SK-N-SH (cell line): ENCODE data around the gene EHD1. TPM values are rescaled to one million over a fixed set of nuclear protein-coding genes. Genes with fewer than 3 reads are reported as not detected.

Experiments used
- CTCF ChIA-PET: fragments of 300-600, 350-600 bp; formaldehyde crosslinking; extraction: SDS; loops from one replicate; lab custom pipeline; 2021; lab: Yijun Ruan, JAX
- POLR2A ChIA-PET: fragments of 350-600 bp; sonication (Branson Sonifier 250); formaldehyde crosslinking; extraction: SDS; loops from one replicate; lab custom pipeline; 2020; ENCODE audit warnings: antibody characterized with exemption, inconsistent platforms; lab: Yijun Ruan, JAX
- DNase-seq: peaks from one replicate; pipeline ENCODE4 v3.0.0; 2012
- H2AFZ ChIP-seq: fragments of 200-600 bp; sonication (generic); 2 replicates; pipeline ENCODE4 v1.8.1; 2016; ENCODE audit warnings: antibody characterized with exemption, mild to moderate bottlenecking, low read depth
- H3F3A ChIP-seq: fragments of 200-600 bp; sonication (generic); replicated peaks from 2 replicates; pipeline ENCODE3; 2016; ENCODE audit warnings: antibody characterized with exemption, mild to moderate bottlenecking; ENCODE audit not compliant: insufficient read depth
- H3K27ac ChIP-seq, 2 experiments: fragments of 200-500 bp in 1 of 2; fragments of 200-600 bp in 1 of 2; sonication (Bioruptor generic) in 1 of 2; sonication (generic), shearing (Covaris generic) in 1 of 2; 2 replicates each; pipeline versions ENCODE4 v1.5.1 to v1.6.1; 2014 to 2016; ENCODE audit warnings: low read depth in 2 of 2, inconsistent platforms in 1 of 2, low read length in 1 of 2, mild to moderate bottlenecking in 1 of 2, mixed read lengths in 1 of 2
- H3K27me3 ChIP-seq: fragments of 200-600 bp; sonication (generic), shearing (Covaris generic); 2 replicates; pipeline ENCODE4 v1.6.1; 2016; ENCODE audit warnings: mixed run types; ENCODE audit not compliant: insufficient read depth
- H3K36me3 ChIP-seq, 2 experiments: fragments of 200-500 bp in 1 of 2; fragments of 200-600 bp in 1 of 2; sonication (Bioruptor generic) in 1 of 2; sonication (generic) in 1 of 2; replicated peaks in 1 of 2; 2 replicates each; pipeline versions ENCODE3 to v1.5.1; 2014 to 2016; ENCODE audit warnings: low read length in 1 of 2, mild to moderate bottlenecking in 1 of 2; ENCODE audit not compliant: insufficient read depth in 2 of 2, control insufficient read depth in 1 of 2
- H3K4me1 ChIP-seq, 2 experiments: fragments of 200-500 bp in 1 of 2; fragments of 200-600 bp in 1 of 2; sonication (Bioruptor generic) in 1 of 2; sonication (generic), shearing (Covaris generic) in 1 of 2; 2 replicates each; pipeline versions ENCODE4 v1.5.1 to v1.6.1; 2014 to 2016; ENCODE audit warnings: low read depth in 1 of 2, low read length in 1 of 2, mixed run types in 1 of 2; ENCODE audit not compliant: insufficient read depth in 2 of 2, control insufficient read depth in 1 of 2
- H3K4me2 ChIP-seq: fragments of 200-600 bp; sonication (generic), shearing (Covaris generic); 2 replicates; pipeline ENCODE4 v1.6.1; 2017; ENCODE audit warnings: mixed run types
- H3K4me3 ChIP-seq, 2 experiments: fragments of 200-500 bp in 1 of 2; fragments of 200-600 bp in 1 of 2; sonication (Bioruptor generic) in 1 of 2; sonication (generic), shearing (Covaris generic) in 1 of 2; 2 replicates each; pipeline versions ENCODE4 v1.5.1 to v1.8.1; 2014 to 2016; ENCODE audit warnings: low read depth in 2 of 2, inconsistent platforms in 1 of 2, low read length in 1 of 2, mild to moderate bottlenecking in 1 of 2, mixed read lengths in 1 of 2, moderate library complexity in 1 of 2
- H3K79me2 ChIP-seq: fragments of 200-600 bp; sonication (generic); 2 replicates; pipeline ENCODE4 v1.8.1; 2017; ENCODE audit warnings: mild to moderate bottlenecking; ENCODE audit not compliant: insufficient read depth
- H3K9ac ChIP-seq: fragments of 200-600 bp; sonication (generic); 2 replicates; pipeline ENCODE4 v1.6.1; 2017; ENCODE audit warnings: mixed run types
- H3K9me2 ChIP-seq: fragments of 200-600 bp; sonication (generic); 2 replicates; pipeline ENCODE4 v1.6.1; 2017; ENCODE audit warnings: mixed run types
- H3K9me3 ChIP-seq: fragments of 200-600 bp; sonication (generic); 2 replicates; pipeline ENCODE4 v1.6.1; 2017; ENCODE audit warnings: mixed run types, mild to moderate bottlenecking, moderate library complexity
- H4K20me1 ChIP-seq: fragments of 200-600 bp; sonication (generic); 2 replicates; pipeline ENCODE4 v1.6.1; 2017; ENCODE audit warnings: mild to moderate bottlenecking, mixed run types; ENCODE audit not compliant: insufficient read depth
- ELF1 ChIP-seq: IDR thresholded peaks from 2 replicates; pipeline ENCODE4 v1.4.0; 2012
- EP300 ChIP-seq, 2 experiments: IDR thresholded peaks; 2 replicates each; pipeline versions ENCODE4 v1.4.0 to v1.6.1; 2012; ENCODE audit warnings: borderline replicate concordance in 1 of 2, low read depth in 1 of 2, low read length in 1 of 2
- EZH2phosphoT487 ChIP-seq: fragments of 200-600 bp; sonication (generic); IDR thresholded peaks from 2 replicates; pipeline ENCODE4 v1.6.1; 2017; ENCODE audit warnings: low read depth, mixed run types, mild to moderate bottlenecking, antibody characterized with exemption, moderate library complexity, borderline replicate concordance
- FOSL2 ChIP-seq: IDR thresholded peaks from 2 replicates; pipeline ENCODE4 v1.4.0; 2012; ENCODE audit warnings: low read depth, mild to moderate bottlenecking, moderate library complexity, borderline replicate concordance
- FOXM1 ChIP-seq: IDR thresholded peaks from 2 replicates; pipeline ENCODE4 v1.4.0; 2012; ENCODE audit warnings: low read depth, mild to moderate bottlenecking
- GABPA ChIP-seq: IDR thresholded peaks from 2 replicates; pipeline ENCODE4 v1.4.0; 2012; ENCODE audit warnings: low read depth, mild to moderate bottlenecking
- GATA2 ChIP-seq: sonication (generic); formaldehyde crosslinking; IDR thresholded peaks from 2 replicates; pipeline ENCODE4 v1.5.0; 2020; ENCODE audit warnings: mild to moderate bottlenecking, missing genetic modification reagents
- MEF2A ChIP-seq: IDR thresholded peaks from 2 replicates; pipeline ENCODE4 v1.4.0; 2012; ENCODE audit warnings: low read depth, borderline replicate concordance
- MXI1 ChIP-seq: IDR thresholded peaks from 2 replicates; pipeline ENCODE4 v1.6.1; 2012; ENCODE audit warnings: mild to moderate bottlenecking, low read depth, low read length, improper control_type of control experiment
- POLR2AphosphoS5 ChIP-seq: IDR thresholded peaks from 2 replicates; pipeline ENCODE4 v1.6.1; 2012; ENCODE audit warnings: low read depth, low read length
- RAD21 ChIP-seq: IDR thresholded peaks from 2 replicates; pipeline ENCODE4 v1.6.1; 2012; ENCODE audit warnings: mild to moderate bottlenecking, low read length
- RFX5 ChIP-seq: IDR thresholded peaks from 2 replicates; pipeline ENCODE4 v1.6.1; 2012; ENCODE audit warnings: mild to moderate bottlenecking, improper control_type of control experiment, low read length
- SIN3A ChIP-seq: IDR thresholded peaks from 2 replicates; pipeline ENCODE4 v1.6.1; 2012; ENCODE audit warnings: low read depth, mild to moderate bottlenecking, low read length, moderate library complexity, borderline replicate concordance
- TCF12 ChIP-seq: IDR thresholded peaks from 2 replicates; pipeline ENCODE4 v1.4.0; 2012
- TEAD4 ChIP-seq: IDR thresholded peaks from 2 replicates; pipeline ENCODE4 v1.4.0; 2012; ENCODE audit warnings: mild to moderate bottlenecking, borderline replicate concordance; ENCODE audit not compliant: insufficient read depth
- USF2 ChIP-seq: fragments of 150-350 bp; IDR thresholded peaks from 2 replicates; pipeline ENCODE4 v1.6.1; 2017; ENCODE audit warnings: antibody characterized with exemption, low read length, low read depth, borderline replicate concordance
- YY1 ChIP-seq: IDR thresholded peaks from 2 replicates; pipeline ENCODE4 v1.4.0; 2012; ENCODE audit warnings: low read depth, mild to moderate bottlenecking
- WGBS: methylation state at CpG from one replicate; pipeline ENCODE4 v1.1.6; 2017; ENCODE audit warnings: low lambda C conversion rate; 5-methylcytosine and 5-hydroxymethylcytosine counted together
- polyA plus RNA-seq, 3 experiments: library from polyadenylated mRNA; depleted of rRNA; stranded (reverse); fragments of >200 nt; gene quantifications; 2 replicates each; pipeline ENCODE4 v1.2.3, GENCODE V29; 2012
- TF ChIP-seq, protein P1 (sequence below): IDR thresholded peaks from 2 replicates; pipeline ENCODE4; 2012
- TF ChIP-seq, protein P2 (sequence below): fragments of 150-350 bp; IDR thresholded peaks from 2 replicates; pipeline ENCODE4 v1.6.1; 2016; ENCODE audit warnings: mild to moderate bottlenecking, low read depth, low read length

The EHD1 gene
- polyA plus RNA-seq, 1 of the 3 experiments (the other 2 are of a cell fraction): 93.3 TPM

DNA sequence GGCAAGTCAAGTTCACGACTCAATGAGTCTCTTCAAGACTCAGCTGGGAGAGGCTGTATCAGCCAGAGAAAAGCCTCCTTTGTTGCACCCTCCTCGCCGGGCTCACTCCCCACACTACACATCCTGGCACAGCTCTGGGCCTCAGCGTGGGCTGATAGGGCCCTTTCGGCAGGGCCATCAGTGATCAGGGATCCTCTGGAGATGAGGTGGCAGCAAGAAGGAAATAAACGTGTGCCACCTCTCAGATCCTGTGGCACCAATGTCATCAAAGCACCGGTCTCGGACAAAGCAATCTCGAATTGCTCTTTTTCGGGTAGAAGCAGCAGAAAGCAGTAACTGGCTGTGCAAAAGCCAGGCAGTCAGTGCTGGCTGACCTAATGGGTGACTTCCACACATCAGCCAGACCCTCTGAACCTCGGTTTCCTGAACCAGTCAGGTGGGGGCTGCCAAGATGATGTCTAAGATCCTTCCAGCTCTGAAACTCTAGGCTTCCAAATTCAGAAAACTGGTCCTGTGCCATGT is 2.1 kb downstream of the EHD1 start (continued):
- TF ChIP-seq YY1: no peak
- no peak for TF ChIP-seq SIN3A
- TF ChIP-seq, all 33 proteins: peak for 0

DNA sequence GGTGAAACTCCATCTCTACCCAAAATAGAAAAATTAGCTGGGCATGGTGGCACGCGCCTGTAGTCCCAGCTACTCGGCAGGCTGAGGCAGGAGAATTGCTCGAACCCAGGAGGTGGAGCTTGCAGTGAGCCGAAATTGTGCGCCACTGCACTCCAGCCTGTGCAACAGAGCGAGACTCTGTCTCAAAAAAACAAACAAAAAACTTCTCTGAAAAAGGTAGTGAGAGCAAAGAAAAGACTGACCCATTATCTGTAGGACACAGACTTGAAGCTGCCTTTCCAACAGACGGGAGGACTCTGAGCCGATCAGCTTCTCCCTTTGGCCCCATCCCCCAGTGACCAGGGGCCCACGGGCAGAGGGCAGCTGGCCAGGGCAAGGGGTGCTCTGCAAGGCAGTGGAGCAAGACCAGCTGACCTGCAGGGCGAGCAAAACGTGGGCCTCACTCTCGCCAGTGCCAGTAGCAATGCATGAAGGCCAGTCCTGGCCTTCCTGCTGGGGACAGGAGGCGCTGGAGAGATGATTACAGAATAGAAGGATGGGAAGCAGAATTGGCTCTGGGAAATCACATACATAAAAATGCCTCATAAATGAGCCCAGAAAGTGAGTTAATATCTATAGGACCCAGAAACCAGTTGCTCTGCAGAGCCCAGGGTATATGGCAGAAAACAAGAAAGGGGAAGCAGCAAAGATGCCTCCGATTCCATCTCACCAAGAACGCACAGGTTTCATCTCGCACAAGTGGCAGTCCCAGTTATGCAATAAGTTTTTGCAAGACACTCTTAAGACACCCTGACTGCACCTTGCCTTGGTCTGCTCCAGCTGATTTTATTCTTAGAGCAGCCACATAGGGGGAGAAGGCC is 2.8 kb downstream of the EHD1 start:
- H3K4me1 ChIP-seq: peaks cover 14 to 30% of the 10 kb centered on the region in 2 experiments; a peak in 3 of 4 replicates
- CTCF ChIA-PET: interaction anchor here (0.5 to 26.7 kb wide), 9 partner anchors 9 to 427 kb away, joined by 3 to 530 read pairs (median 6); partner anchors contain the start of genes ARL2 and CDC42BPG
- peak overlapping the region in 1 of 2 experiments; percentile 61; a peak in 1 of 4 replicates for H3K27ac ChIP-seq
- no peak for TF ChIP-seq POLR2AphosphoS5
- no peak for TF ChIP-seq EZH2phosphoT487
- no peak for TF ChIP-seq ELF1
- TF ChIP-seq TEAD4: no peak
- TF ChIP-seq GABPA: no peak
- no peak for TF ChIP-seq GATA2 (CRISPR knock-in tag)
- no peak for TF ChIP-seq FOXM1
- WGBS: 93% methylated on average over 16 of the region's 17 CpGs
- H3K27me3 ChIP-seq: no peaks in the 10 kb centered on the region
- no peaks in the 10 kb centered on the region for H3K9me3 ChIP-seq
- H2AFZ ChIP-seq: no peak overlapping the region
- peaks cover 51% of the 10 kb centered on the region for H4K20me1 ChIP-seq
- H3K79me2 ChIP-seq: peaks cover 77% of the 10 kb centered on the region
- H3K4me3 ChIP-seq: peak overlapping the region; percentile 95 to 96; a peak in 2 of 4 replicates
- DNase-seq: no peak
- H3K9ac ChIP-seq: no peak overlapping the region
- no peaks in the 10 kb centered on the region for H3K9me2 ChIP-seq
- peak overlapping the region; percentile 92 for H3K4me2 ChIP-seq
- no peaks in the 10 kb centered on the region for H3F3A ChIP-seq
- peaks cover 22 to 30% of the 10 kb centered on the region in 2 experiments for H3K36me3 ChIP-seq
- POLR2A ChIA-PET: no interaction called here

GRCh38 chr11:64874308-64875240 is 3.8 kb downstream of the EHD1 start:
- Histone ChIP-seq H3K36me3 (peaks cover 22 to 30% of the 10 kb centered on the region in 2 experiments), H2AFZ (no peak overlapping the region), H3K4me3 (no peak overlapping the region), H3K27ac (no peak overlapping the region), H3K79me2 (peaks cover 87% of the 10 kb centered on the region), H3K4me2 (peak overlapping the region; percentile 92; the same call in 1 of the 2 replicates), H3K9me3 (no peaks in the 10 kb centered on the region), H3F3A (peaks cover 9% of the 10 kb centered on the region), H4K20me1 (peaks cover 61% of the 10 kb centered on the region), H3K9me2 (no peaks in the 10 kb centered on the region), H3K4me1 (peaks cover 24 to 26% of the 10 kb centered on the region in 2 experiments; a peak in 3 of 4 replicates), H3K27me3 (no peaks in the 10 kb centered on the region), H3K9ac (no peak overlapping the region)
- ChIA-PET POLR2A (interaction anchor here (0.6 kb wide), 1 partner anchor 997 kb away, joined by 3 read pairs; no protein-coding TSS in a partner anchor), CTCF (interaction anchor here (0.9 to 26.7 kb wide), 5 partner anchors 11 to 27 kb away, joined by 3 to 530 read pairs (median 32); partner anchors contain the start of gene CDC42BPG)
- no peak for DNase-seq
- 95% methylated on average over 26 of the region's 29 CpGs for WGBS
- no peak for TF ChIP-seq SIN3A
- no peak for TF ChIP-seq ELF1
- no peak for TF ChIP-seq RFX5
- no peak for TF ChIP-seq GABPA
- TF ChIP-seq TCF12: no peak
- TF ChIP-seq POLR2AphosphoS5: no peak
- no peak for TF ChIP-seq USF2
- TF ChIP-seq EP300 (IDR thresholded peaks at IDR 0.05; ENCODE audit: borderline replicate concordance in 1 of 2, low read depth in 1 of 2, low read length in 1 of 2): no peak
- TF ChIP-seq FOSL2: no peak
- TF ChIP-seq, protein P1, sequence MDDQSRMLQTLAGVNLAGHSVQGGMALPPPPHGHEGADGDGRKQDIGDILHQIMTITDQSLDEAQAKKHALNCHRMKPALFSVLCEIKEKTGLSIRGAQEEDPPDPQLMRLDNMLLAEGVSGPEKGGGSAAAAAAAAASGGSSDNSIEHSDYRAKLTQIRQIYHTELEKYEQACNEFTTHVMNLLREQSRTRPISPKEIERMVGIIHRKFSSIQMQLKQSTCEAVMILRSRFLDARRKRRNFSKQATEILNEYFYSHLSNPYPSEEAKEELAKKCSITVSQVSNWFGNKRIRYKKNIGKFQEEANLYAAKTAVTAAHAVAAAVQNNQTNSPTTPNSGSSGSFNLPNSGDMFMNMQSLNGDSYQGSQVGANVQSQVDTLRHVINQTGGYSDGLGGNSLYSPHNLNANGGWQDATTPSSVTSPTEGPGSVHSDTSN: no peak
- no peak for TF ChIP-seq YY1
- no peak for TF ChIP-seq MXI1
- no peak for TF ChIP-seq RAD21
- TF ChIP-seq, protein P2, sequence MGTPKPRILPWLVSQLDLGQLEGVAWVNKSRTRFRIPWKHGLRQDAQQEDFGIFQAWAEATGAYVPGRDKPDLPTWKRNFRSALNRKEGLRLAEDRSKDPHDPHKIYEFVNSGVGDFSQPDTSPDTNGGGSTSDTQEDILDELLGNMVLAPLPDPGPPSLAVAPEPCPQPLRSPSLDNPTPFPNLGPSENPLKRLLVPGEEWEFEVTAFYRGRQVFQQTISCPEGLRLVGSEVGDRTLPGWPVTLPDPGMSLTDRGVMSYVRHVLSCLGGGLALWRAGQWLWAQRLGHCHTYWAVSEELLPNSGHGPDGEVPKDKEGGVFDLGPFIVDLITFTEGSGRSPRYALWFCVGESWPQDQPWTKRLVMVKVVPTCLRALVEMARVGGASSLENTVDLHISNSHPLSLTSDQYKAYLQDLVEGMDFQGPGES: no peak
- no peak for TF ChIP-seq MEF2A
